Lung (tissue), 12 donors: ENCODE data around the gene TCTN1. TPM values are rescaled to one million over a fixed set of nuclear protein-coding genes. Genes with fewer than 3 reads are reported as not detected.
"Not testable (repeated sequence)": the region's sequence is repeated elsewhere in the genome, so short reads cannot be mapped to it uniquely, and the experiment has no call there.

Experiments used
- ATAC-seq: fragments of 200-7000 bp; cut with Tn5 transposase; one replicate; pipeline ENCODE4 v1.9.1; 2020; ENCODE audit warnings: moderate number of reproducible peaks; ENCODE audit not compliant: insufficient read depth, low FRiP score
- DNase-seq, 3 donors: peaks; one replicate each; pipeline ENCODE4 v3.0.0-alpha.2; 2013 to 2017
- H3K27ac ChIP-seq, 2 donors: one replicate each; pipeline ENCODE4 v1.5.1; 2013; ENCODE audit warnings: mild to moderate bottlenecking in 2 of 2, moderate library complexity in 2 of 2, control low read depth in 1 of 2, inconsistent platforms in 1 of 2, low read depth in 1 of 2, low read length in 1 of 2
- H3K27me3 ChIP-seq, 3 donors: one replicate each; pipeline ENCODE4 v1.5.1; 2013; ENCODE audit warnings: low read length in 2 of 3; ENCODE audit not compliant: control insufficient read depth in 3 of 3, insufficient read depth in 3 of 3
- H3K36me3 ChIP-seq, 4 donors: one replicate each; pipeline ENCODE4 v1.5.1; 2013; ENCODE audit warnings: low read length in 4 of 4, mild to moderate bottlenecking in 1 of 4, moderate library complexity in 1 of 4; ENCODE audit not compliant: control insufficient read depth in 4 of 4, insufficient read depth in 4 of 4
- H3K4me1 ChIP-seq, 5 donors: one replicate each; pipeline ENCODE4 v1.5.1; 2013; ENCODE audit warnings: low read length in 5 of 5, mild to moderate bottlenecking in 2 of 5, moderate library complexity in 1 of 5; ENCODE audit not compliant: control insufficient read depth in 5 of 5, insufficient read depth in 5 of 5
- H3K4me3 ChIP-seq: one replicate; pipeline ENCODE4 v1.5.1; 2013; ENCODE audit warnings: mild to moderate bottlenecking, control low read depth, moderate library complexity
- H3K9ac ChIP-seq, 2 donors: one replicate each; pipeline ENCODE4 v1.5.1; 2013; ENCODE audit warnings: low read length in 2 of 2, control low read depth in 1 of 2; ENCODE audit not compliant: insufficient read depth in 1 of 2
- H3K9me3 ChIP-seq, 4 donors: one replicate each; pipeline ENCODE4 v1.5.1; 2013; ENCODE audit warnings: low read length in 3 of 4, mild to moderate bottlenecking in 1 of 4, moderate library complexity in 1 of 4; ENCODE audit not compliant: control insufficient read depth in 4 of 4, insufficient read depth in 3 of 4
- WGBS, 2 donors: extraction: QIAGEN DNeasy Blood & Tissue Kit; methylation state at CpG; one replicate each; pipeline ENCODE4 v1.1.7; 2013; 5-methylcytosine and 5-hydroxymethylcytosine counted together
- polyA plus RNA-seq, 2 donors: library from polyadenylated mRNA; stranded (reverse); fragments of 200-250 nt; gene quantifications; one replicate each; pipeline ENCODE4 v1.2.1, GENCODE V29; 2013
- total RNA-seq, 2 donors: library from RNA; depleted of rRNA in 1 of 2; stranded (reverse); fragments of >200 nt in 1 of 2; gene quantifications; one replicate each; pipeline ENCODE4 v1.2.1, GENCODE V29; 2014 to 2021
- TF ChIP-seq, protein P1 (sequence below): IDR thresholded peaks from 2 replicates; pipeline ENCODE4 v1.5.1; 2012; ENCODE audit warnings: mild to moderate bottlenecking; ENCODE audit errors: control extremely low read depth, extremely low read depth
- donor health status: control.
- donor health status: control.
- donor health status: Bipolar disorder and iron deficiency.
- donor health status: healthy.
- donor health status: DM: yes; HTN: yes; CAD: no.

TCTN1 gene
- total and polyA plus RNA-seq, 4 donors = 22.0 to 79.2 (median 44.2) TPM

DNA sequence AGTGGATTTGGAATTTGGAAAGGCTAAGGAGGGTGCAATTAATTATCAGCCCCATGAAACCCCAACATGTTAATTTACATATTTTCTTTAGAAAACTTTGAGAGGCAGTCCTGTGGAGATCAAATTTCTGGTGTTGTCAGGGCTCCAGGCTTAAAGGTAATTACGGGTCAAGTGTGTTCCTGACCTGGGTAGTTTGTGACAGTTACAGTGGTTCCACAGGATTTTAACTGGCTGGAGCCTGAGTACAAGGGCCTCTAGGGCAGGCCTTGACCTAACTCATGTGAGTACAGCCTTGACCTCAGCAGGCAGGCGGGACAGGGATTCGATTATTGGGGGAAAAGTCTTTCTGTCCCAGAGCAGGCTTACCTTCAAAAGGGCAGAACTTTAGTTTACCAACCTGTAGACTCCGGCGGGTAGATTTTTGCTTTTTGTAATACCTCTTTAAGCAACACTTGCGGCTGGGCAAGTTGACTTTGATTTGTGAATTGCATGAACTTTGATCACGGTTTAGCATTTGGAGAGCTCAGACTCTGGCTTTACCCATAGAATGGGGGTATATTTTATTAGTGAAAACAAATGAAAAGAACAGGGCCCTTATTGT is 22.4 kb upstream of the TCTN1 start:
- Histone ChIP-seq H3K36me3 (no peaks in the 10 kb centered on the region), H3K4me1 (peaks cover 0 to 1% (median 0%) of the 10 kb centered on the region in 5 donors), H3K9ac (no peak overlapping the region), H3K9me3 (no peaks in the 10 kb centered on the region), H3K27me3 (no peaks in the 10 kb centered on the region), H3K27ac (peak overlapping the region in 1 of 2 donors; percentile 89), H3K4me3 (no peak overlapping the region)
- TF ChIP-seq, protein P1, sequence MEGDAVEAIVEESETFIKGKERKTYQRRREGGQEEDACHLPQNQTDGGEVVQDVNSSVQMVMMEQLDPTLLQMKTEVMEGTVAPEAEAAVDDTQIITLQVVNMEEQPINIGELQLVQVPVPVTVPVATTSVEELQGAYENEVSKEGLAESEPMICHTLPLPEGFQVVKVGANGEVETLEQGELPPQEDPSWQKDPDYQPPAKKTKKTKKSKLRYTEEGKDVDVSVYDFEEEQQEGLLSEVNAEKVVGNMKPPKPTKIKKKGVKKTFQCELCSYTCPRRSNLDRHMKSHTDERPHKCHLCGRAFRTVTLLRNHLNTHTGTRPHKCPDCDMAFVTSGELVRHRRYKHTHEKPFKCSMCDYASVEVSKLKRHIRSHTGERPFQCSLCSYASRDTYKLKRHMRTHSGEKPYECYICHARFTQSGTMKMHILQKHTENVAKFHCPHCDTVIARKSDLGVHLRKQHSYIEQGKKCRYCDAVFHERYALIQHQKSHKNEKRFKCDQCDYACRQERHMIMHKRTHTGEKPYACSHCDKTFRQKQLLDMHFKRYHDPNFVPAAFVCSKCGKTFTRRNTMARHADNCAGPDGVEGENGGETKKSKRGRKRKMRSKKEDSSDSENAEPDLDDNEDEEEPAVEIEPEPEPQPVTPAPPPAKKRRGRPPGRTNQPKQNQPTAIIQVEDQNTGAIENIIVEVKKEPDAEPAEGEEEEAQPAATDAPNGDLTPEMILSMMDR = no peak
- 61 to 75% methylated on average over 7 of the region's 7 CpGs for WGBS, 2 donors
- peak in 1 of 3 donors; percentile 44 for DNase-seq
- ATAC-seq = peak; percentile 42

DNA sequence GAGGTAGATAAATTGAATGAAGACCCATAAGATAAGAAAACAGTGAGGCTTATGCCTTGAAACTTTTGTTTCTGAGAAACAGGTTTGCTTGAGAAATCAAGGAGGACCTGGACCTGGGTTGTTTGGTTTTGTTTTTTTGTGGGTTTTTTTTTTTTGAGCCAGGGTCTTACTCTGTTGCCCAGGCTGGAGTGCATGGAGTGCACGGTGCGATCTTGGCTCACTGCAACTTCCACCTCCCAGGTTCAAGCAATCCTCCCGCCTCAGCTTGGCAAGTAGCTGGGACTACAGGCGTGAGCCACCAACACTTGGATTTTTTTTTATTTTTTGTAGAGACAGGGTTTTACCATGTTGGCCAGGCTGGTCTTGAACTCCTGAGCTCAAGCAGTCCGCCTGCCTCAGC is 21.9 kb upstream of the TCTN1 start:
- ATAC-seq (no peak), DNase-seq (no peak)
- Histone ChIP-seq H3K9me3 (no peaks in the 10 kb centered on the region), H3K4me1 (peaks cover 0 to 1% (median 0%) of the 10 kb centered on the region in 5 donors), H3K9ac (no peak overlapping the region), H3K27ac (no peak overlapping the region), H3K4me3 (no peak overlapping the region), H3K36me3 (no peaks in the 10 kb centered on the region), H3K27me3 (no peaks in the 10 kb centered on the region)
- TF ChIP-seq, protein P1 = no peak
- 83 to 92% methylated on average over 5 of the region's 5 CpGs for WGBS, 2 donors

DNA sequence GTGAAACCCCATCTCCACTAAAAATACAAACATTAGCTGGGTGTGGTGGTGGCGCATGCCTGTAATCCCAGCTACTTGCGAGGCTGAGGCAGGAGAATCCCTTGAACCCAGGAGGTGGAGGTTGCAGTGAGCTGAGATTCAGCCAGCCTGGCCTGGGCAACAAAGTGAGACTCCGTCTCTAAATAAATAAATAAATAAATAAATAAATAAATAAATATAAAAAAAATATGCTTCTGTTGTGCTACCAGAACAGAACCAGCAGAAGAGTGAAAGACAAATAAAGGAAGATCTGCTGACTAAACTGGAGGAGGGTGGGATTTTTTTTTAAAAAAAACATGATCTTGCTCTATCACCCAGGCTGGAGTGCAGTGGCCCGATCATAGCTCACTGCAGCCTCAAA is 21.0 kb upstream of the TCTN1 start:
- not testable (repeated sequence) for H3K36me3 ChIP-seq, H3K9ac ChIP-seq, DNase-seq, H3K4me3 ChIP-seq, H3K9me3 ChIP-seq, H3K27me3 ChIP-seq, ATAC-seq, H3K27ac ChIP-seq, H3K4me1 ChIP-seq
- 88 to 90% methylated on average over 4 of the region's 4 CpGs for WGBS, 2 donors

DNA sequence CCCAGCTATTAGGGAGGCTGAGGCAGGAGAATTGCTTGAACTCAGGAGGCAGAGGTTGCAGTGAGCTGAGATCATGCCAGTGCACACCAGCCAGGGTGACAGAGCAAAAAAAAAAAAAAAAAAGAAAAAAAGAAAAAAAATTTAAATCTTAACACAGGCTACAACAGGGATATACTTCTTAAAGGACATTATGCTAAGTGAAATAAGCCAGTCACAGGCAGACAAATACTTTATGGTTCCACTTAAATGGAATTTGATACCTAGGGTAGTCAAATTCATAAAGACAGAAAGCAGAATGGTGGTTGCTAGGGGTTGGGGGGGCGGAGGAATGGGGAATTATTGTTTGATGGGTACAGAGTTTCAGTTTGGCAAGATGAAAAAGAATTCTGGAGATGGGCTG is 16.0 kb upstream of the TCTN1 start:
- ATAC-seq (no peak), DNase-seq (no peak)
- Histone ChIP-seq H3K27ac (no peak overlapping the region), H3K27me3 (no peaks in the 10 kb centered on the region), H3K4me1 (no peaks in the 10 kb centered on the region), H3K36me3 (no peaks in the 10 kb centered on the region), H3K9me3 (no peaks in the 10 kb centered on the region), H3K9ac (no peak overlapping the region), H3K4me3 (no peak overlapping the region)
- TF ChIP-seq, protein P1 = no peak
- 86 to 91% methylated on average over 1 of the region's 1 CpG for WGBS, 2 donors
